Activated T-cell treated with anti-CD3 and anti-CD28 coated beads, Interleukin-2, amount 50 U/mL, for 1 hour (primary cell): ENCODE measurements around the gene SRSF11.
"Not testable (repeated sequence)": the region's sequence is repeated elsewhere in the genome, so short reads cannot be mapped to it uniquely, and the experiment has no call there.

Experiments
- DNase-seq: peaks from one replicate; pipeline ENCODE4 v3.0.0-alpha.2; 2020

The SRSF11 gene, protein sequence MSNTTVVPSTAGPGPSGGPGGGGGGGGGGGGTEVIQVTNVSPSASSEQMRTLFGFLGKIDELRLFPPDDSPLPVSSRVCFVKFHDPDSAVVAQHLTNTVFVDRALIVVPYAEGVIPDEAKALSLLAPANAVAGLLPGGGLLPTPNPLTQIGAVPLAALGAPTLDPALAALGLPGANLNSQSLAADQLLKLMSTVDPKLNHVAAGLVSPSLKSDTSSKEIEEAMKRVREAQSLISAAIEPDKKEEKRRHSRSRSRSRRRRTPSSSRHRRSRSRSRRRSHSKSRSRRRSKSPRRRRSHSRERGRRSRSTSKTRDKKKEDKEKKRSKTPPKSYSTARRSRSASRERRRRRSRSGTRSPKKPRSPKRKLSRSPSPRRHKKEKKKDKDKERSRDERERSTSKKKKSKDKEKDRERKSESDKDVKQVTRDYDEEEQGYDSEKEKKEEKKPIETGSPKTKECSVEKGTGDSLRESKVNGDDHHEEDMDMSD

DNA sequence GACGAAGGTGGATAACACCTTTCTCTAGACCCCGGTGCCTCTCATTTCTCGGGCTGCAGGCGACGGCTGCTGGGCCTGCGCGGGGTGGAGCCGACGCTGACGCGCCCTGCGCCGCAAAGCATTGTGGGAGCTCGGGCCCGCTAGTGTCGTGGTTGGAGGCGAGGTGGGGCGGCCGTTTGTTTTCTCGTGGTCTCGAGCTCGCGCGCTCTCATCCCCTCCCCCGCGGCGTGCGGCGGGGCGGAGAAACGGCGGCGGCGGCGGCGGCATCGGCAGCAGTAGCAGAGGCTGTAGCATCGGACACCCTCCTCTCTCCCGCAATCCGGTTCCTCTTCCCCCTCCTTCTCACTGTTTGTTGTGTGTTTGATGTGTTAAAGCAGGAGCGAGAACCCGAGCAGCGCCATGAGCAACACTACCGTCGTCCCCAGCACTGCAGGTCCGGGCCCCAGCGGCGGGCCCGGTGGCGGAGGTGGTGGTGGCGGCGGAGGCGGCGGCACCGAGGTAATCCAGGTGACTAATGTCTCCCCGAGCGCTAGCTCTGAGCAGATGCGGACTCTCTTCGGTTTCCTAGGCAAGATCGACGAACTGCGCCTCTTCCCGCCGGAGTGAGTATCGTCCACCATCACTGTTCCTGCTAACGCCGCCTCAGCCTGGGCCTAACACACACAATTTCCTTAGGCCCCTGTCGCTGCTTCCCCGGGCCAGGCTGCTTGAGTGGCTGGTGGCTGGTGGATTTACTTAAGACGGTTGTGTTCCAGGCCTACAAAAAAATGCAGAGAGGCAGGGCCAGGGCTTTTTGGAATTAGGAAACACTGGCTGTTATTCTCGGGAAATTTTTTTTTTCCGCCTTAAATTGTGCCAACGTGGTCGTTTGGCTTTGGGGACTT lies at the start of gene SRSF11:
Gene SRSF11, plus strand, starts transcription at position 143 of the 884 bp plus-strand sequence. Its CDS starts 257 bp downstream, at position 400.
- peak; percentile 99 for DNase-seq

DNA sequence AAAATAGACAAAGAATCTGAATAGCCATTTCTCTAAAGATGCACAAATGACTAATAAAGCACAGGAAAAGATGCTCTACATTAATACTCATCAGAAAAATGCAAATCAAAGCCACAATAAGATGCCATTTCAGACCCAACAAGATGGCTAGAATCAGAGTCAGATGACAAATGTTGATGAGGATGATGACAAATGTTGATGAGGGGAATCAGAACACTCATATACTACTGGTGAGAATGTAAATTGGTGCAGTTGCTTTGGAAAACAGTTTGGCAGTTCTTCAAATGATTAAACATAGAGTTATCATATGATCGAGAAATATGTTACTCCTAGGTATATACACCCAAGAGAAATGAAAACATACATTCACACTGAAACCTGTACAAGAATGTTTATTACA lies 49.7 kb upstream of the SRSF11 start:
- DNase-seq, result no peak

DNA sequence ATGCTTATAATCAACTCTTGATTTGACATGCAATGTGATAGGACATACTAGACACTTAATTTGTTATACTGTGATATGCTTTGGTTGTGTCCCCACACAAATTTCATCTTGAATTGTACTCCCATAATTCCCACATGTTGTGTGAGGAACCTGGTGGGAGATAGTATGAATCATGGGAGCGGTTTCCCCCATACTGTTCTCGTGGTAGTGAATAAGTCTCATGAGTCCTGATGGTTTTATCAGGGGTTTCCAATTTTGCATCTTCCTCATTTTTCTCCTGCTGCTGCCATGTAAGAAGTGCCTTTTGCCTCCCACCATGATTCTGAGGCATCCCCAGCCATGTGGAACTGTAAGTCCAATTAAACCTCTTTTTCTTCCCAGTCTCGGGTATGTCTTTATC lies 36.0 kb upstream of the SRSF11 start:
- DNase-seq, result not testable (repeated sequence)

DNA sequence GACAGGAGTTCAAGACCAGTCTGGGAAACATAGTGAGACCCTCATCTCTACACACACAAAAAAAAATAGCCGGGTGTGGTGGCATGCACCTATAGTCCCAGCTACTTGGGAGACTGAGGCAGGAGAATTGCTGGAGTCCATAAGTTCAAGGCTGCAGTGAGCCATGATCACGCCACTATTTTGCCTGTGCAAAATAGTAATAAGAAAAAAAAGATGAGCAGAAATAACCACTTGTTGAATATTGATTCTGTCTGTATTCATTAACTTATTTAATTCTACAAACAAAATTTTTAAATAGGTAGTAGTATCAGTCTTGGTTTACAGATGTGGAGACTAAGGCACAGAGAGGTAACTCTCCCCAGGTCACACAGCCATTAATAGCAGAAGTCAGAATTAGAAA lies 32.7 kb upstream of the SRSF11 start:
- no peak for DNase-seq

DNA sequence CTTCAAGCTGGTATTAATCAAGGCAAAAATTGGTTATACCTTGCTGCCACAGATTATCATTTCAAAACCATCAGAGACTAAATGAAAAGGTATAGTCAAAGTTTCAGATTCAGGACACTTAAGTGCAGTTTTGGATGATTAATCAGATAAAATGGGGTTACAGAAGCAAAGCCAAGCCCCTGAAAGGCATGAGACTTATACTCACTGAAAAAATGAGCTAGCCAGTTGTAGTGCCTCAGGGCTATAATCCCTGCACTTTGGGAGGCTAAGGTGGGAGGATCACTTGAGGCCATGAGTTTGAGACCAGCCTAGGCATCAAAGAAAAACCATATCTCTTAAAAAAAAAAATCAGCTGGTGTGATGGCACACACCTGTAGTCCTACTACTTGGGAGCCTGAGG lies 31.0 kb upstream of the SRSF11 start:
- no peak for DNase-seq

DNA sequence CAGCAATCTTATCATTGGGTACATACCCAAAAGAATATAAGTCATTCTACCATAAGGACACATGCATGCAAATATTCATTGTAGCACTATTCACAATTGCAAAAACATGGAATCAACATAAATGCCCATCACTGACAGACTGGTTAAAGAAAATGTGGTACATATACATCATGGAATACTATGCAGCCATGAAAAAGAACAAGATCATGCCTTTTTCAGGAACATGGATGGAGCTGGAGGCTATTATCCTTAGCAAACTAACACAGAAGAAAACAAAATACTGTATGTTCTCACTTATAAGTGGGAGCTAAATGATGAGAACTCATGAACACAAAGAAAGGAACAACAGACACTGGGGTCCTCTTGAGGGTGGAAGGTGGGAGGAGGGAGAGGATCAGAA lies 28.7 kb upstream of the SRSF11 start:
- DNase-seq, result not testable (repeated sequence)

DNA sequence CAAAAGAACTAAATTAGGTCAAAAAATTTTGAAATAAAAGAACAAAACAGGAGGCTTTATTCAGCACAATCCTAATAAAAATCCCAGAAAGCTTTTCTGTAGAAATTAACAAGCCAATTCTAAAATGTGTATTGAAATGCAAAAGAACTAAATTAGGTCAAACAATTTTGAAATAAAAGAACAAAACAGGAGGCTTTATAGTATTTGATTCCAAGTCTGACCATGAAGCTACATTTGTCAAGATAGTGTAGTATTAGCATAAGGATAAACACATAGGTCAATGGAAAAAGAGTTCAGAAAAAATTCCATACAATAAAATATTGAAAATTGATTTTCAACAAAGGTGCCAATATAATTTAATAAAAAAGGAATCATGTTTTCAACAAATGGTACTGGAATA lies 26.6 kb upstream of the SRSF11 start:
- DNase-seq, result no peak

DNA sequence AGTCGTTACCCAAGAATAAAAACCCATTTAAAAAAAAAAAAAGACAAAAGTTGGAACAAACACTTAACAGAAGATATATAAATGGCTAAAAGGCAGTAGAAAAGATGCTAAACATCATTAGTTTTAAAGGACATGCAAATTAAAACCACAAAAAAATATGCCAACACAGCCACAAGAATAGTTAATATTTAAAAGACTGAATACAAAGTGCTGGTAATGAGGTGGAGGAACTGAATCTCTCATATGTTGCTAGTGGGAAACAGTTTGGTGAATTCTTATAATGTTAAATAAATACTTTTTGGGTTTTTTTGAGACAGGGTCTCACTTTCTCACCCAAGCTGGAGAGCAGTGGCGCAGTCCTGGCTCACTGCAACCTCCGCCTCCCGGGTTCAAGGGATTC lies 25.8 kb upstream of the SRSF11 start:
- no peak for DNase-seq

DNA sequence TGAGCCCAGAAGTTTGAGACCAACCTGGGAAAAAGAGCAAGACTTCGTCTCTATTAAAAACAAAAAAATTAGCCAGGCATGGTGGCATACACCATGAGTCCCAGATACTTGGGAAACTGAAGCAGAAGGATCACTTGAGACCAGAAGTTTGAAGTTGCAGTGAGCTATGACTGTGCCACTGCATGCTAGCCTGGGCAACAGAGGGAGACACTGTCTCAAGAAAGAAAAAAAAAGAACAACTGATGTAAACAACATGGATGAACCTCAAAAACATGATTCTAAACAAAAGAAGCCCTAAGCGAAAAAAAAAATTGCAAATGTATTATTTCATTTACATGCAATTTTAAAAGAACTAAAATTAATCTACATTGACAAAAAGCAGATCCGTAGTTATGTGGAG lies 24.8 kb upstream of the SRSF11 start:
- no peak for DNase-seq

DNA sequence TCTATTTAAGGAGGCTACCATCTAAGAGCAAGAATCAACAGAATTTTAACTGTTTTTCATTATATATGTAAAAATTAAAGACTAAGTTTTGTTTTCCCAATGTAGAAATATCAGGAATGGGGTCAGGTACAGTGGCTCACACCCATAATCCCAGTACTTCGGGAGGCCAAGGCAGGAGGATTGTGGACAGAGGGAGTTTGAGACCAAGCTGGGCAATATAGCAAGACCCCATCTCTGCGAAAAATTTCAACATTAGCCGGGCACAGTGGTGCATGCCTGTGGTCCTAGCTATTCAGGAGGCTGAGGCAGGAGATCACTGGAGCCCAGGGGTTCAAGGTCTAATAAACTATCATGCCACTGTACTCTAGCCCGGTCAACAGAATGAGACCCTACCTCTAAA lies 21.1 kb upstream of the SRSF11 start:
- DNase-seq, result no peak

DNA sequence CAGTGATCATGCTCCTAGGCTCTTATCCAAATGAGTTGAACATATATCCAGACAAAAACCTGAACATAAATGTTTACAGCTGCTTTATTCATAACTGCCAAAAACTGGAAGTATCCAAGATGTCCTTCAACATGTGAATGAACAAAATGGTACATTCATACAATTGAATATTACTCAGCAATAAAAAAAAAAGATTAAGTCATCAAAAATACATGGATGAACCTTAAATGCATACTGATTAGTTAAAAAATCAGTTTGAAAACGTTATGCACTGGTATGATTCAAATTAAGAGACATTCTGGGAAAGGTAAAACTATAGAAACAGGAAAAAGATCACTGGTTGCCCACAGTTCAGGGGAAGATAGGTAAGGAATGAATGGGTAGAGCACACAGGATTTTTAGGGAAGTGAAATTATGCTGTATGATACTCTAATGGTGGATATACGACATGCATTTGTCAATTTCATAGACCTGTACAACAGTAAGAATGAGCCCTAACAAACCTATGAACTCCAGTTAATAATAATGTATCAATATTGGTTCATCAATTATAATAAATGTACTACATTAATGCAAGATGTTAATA lies 18.9 kb upstream of the SRSF11 start:
- no peak for DNase-seq

DNA sequence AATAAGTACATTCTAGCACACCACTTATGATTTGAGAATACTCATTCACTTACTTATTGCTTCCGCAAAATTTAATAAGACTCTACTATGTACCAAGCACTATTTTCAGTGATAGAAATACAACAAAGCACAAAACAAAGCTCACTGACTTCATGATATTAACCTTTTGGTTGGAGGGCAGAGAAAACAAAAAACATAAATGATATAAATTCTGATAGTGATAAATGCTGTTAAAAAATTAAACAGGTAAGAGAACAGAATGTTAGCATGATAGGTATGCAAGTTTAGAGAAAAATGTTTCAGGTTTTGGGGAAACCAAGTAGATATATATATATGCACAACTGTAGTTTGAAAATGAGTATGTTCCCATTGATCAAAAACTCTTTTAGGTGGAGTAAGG lies 17.0 kb upstream of the SRSF11 start:
- no peak for DNase-seq

DNA sequence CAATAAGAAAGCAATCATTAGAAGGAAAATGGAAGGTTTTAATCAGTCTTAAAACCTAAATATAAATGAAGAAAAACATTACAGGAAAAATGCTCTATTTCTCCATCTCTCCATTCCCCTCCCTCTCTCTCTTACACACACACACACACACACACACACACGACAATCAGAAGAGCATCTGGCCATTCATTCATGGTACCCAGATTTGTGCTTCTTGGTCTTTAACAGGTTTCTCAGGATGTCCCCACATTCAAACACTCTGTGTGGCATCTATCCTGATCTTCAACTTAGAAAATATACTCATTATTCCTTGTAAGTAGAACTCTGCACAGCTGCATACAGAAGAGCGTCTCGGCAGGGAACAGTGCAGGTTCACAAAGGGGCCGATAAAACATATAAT lies 16.6 kb upstream of the SRSF11 start:
- DNase-seq, result no peak

DNA sequence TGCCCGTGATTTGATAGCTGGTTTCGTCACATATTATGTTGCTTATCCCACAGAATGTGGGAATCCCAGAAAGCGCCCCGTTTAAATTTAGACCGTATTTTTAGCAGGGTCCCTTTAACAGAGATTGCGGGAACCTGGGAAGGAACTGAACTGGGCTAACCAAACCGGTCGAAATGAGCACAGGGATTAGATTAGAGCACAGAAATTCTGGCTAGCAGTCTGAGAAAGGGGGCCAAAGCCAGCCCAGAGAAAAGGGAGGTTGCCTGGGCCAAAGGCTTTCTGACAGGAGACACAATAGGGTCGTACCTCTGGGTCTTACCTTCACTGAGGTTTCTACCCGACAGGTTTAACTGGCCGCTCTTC lies 16.1 kb upstream of the SRSF11 start:
- no peak for DNase-seq

DNA sequence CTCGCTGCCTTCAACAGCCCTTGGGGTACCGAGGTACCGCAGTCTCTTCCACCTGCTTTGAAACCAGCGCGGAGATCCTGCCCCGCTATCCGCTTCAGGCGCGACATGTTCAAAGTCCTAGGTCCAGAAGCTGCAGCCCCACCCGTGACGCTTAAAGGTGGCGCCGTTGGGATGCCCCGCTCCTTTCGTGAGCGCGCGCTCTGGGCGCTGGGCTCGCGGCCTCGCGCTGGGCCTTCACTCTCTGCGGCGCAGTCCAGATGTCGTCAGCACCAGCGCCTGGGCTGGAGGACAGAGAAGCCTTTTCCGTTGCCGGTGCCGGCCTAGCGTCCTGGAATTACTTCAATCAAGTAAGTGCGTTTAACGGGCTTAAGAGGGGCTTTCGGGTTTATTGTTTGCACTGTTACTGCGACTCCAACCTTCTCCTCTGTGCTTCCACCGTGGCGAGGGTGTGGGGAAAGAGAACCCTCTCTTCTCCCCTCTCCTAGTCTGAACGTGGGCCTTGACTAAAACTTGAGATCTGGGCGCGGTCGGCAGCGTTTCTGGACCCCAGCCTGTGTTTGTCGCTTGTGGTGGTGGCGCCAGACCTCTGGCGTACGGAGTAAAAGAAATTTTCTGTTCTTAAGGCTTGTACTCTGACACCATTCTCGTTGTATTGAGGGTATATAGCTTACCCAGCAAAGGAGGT lies 15.6 kb upstream of the SRSF11 start, which contains the start of gene LRRC40:
Gene LRRC40, minus strand, starts transcription at position 146 of the 685 bp plus-strand sequence. Its CDS starts 39 bp downstream, at position 107.
- peak; percentile 99 for DNase-seq

DNA sequence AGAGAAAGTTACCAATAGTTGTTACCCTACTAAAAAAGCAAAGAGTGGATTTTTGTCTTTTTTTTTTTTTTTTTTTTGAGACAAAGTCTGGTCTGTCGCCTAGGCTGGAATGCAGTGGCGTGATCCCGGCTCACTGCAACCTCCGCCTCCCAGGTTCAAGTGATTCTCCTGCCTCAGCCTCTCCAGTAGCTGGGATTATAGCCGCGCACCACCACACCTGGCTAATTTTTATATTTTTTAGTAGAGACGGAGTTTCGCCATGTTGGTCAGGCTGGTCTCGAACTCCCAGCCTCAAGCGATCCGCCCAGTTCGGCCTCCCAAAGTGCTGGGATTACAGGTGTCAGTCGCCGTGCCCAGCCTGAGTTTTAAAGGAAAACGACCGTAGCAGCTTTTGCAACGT lies 14.3 kb upstream of the SRSF11 start:
- not testable (repeated sequence) for DNase-seq

DNA sequence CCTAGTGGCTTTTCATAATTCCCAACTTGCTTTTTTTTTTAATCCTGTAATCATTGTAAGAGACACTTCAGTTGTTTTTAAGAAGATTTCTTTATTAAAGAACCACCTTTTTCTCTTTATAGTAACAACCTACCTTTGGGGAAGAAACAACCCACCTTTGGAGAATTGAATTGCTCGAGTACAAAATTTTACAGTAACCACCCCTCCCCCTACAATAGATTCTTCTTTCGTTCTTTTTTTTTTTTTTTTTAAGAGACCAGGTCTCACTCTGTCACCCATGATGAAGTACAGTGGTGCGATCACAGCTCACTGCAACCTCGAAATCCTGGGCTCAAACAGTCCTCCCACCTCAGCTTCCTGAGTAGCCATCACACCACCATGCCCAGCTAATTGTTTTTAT lies 13.7 kb upstream of the SRSF11 start:
- no peak for DNase-seq

DNA sequence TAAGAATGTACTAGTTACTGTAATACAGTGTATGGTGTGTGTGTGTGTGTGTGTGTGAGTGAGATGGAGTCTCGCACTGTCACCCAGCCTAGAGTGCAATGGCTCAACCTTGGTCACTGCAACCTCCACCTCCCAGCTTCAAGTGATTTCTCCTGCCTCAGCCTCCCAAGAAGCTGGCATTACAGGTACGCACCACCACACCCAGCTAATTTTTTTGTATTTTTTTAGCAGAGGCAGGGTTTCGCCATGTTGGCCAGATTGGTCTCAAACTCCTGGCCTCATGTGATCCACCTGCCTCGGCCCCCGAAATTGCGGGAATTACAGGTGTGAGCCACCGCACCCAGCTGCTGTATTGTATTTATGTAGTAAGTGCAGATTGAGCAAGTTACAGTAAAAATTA lies 12.9 kb upstream of the SRSF11 start:
- no peak for DNase-seq

DNA sequence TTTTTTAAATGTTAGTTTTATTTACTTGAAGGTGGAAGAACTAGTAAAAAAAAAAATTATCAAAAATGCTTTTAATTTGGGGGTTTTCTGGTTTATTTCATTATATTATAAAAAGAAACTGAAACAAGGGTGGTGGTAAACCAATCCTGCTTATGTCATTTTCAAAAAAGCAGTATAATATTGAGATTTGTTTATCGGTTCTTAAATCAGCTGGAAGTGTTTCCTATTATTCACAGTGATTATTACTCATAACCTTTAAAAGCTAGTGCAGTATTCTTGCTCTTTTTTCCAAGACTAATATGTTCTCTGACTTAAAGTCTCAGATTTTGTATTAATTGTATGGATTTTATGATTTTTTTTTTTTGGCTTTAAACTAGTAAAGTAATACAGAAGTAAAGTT lies 10.4 kb upstream of the SRSF11 start:
- no peak for DNase-seq

DNA sequence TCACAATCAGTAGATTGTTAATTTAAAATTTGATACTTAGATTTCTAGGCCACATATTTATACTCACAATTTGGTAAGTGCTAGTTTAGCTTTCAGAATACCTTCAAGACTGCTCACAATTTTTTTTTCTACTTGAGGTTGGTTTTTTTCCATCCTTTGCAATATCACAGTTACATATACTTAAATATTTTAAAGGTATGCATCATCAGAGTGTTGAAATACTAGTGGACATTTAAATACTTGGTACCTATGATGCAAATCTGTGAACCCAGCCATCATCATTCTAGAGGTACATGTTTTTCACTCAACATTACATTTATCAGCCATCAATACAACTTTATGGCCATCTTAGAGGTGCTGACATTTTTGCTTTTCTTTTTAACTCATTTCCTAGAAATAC lies 9.6 kb upstream of the SRSF11 start:
- no peak for DNase-seq

DNA sequence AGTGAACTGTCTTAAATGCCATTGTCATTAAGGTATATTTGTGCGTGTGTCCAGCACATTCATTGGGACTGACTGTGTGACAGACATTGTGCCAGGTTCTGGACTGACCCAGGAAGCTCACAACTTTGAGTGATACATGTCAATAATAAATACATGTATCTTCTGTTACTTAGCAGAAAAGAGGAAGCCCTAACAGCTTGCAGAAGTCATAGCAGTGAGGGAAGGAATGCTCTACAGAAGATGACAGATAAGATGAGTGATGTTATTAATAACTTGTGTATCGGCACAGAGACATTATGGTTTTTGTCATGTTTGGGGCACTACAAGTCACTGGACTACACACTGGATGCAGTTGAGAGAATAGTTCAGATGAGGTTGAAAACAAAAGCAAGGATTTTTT lies 1.2 kb upstream of the SRSF11 start:
- DNase-seq, result no peak

DNA sequence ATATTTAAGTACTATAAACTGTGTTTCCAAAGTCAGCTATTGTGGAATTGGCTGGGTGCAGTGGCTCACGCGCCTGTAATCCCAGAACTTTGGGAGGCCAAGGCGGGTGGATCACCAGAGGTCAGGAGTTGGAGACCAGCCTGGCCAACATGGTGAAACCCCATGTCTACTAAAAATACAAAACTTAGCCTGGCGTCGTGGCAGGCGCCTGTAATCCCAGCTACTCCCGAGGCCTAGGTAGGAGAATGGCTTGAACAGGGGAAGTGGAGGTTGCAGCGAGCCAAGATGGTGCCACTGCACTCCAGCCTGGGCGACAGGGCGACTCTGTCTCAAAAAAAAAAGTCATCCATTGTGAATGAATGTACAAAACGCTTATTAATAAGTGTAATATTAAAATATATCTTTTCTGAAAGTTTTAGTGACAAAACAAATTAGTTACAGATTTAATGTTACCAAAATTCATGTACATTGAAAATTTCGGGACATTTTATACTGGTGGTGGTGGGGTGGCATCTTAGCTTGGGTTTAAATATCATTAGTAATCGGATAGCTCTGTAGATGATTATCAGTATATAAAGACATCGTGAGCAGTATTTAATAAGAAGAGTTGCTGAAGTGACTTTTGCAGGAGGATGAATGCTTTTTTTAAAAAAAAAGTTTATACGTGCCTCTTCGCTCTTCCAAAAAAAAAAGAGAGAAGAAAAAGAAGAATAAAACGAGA lies 503 bp upstream of the SRSF11 start:
- DNase-seq, result no peak
